ENCODE results near the gene EHHADH. TPM values are rescaled to one million over a fixed set of nuclear protein-coding genes. Genes with fewer than 3 reads are reported as not detected.
"Not testable (repeated sequence)": the region's sequence is repeated elsewhere in the genome, so short reads cannot be mapped to it uniquely, and the experiment has no call there.

Gene EHHADH
- total RNA-seq, 4 donors from 2014 or later: 15.7 to 31.5 (median 21.1) TPM

GRCh38 chr3:185263423-185263822 is 9.6 kb upstream of the EHHADH start:
- TF ChIP-seq CTCF (IDR thresholded peaks at IDR 0.05): no peak
- no peak for TF ChIP-seq POLR2A (IDR thresholded peaks at IDR 0.05)
- Histone ChIP-seq H3K27me3 (no peaks in the 10 kb centered on the region), H3K9me3 (no peaks in the 10 kb centered on the region), H3K27ac (no peak overlapping the region), H3K36me3 (no peaks in the 10 kb centered on the region), H3K4me3 (no peak overlapping the region), H3K4me1 (no peaks in the 10 kb centered on the region)
- no peak for DNase-seq

- Histone ChIP-seq H3K4me3 (no peak overlapping the region), H3K4me1 (no peaks in the 10 kb centered on the region), H3K27ac (no peak overlapping the region), H3K27me3 (no peaks in the 10 kb centered on the region), H3K36me3 (no peaks in the 10 kb centered on the region), H3K9me3 (no peaks in the 10 kb centered on the region)
- TF ChIP-seq POLR2A (IDR thresholded peaks at IDR 0.05): no peak
- no peak for TF ChIP-seq CTCF (IDR thresholded peaks at IDR 0.05)
- DNase-seq: no peak
Observed at GRCh38 chr3:185257334-185257733, 3.5 kb upstream of the EHHADH start.

GRCh38 chr3:185254799-185255198 is 950 bp upstream of the EHHADH start:
- H3K4me1 ChIP-seq: no peaks in the 10 kb centered on the region

GRCh38 chr3:185253133-185253532 is 716 bp downstream of the EHHADH start:
- DNase-seq, H3K36me3 ChIP-seq, H3K27ac ChIP-seq, H3K4me1 ChIP-seq, H3K27me3 ChIP-seq, H3K9me3 ChIP-seq: not testable (repeated sequence)
- H3K4me3 ChIP-seq: peak overlapping the region in 2 of 4 donors; percentile 66 to 68

More at GRCh38 chr3:185254799-185255198, 950 bp upstream of the EHHADH start:
- Histone ChIP-seq H3K27me3 (no peaks in the 10 kb centered on the region), H3K4me3 (no peak overlapping the region), H3K36me3 (no peaks in the 10 kb centered on the region), H3K27ac (no peak overlapping the region), H3K9me3 (no peaks in the 10 kb centered on the region)
- TF ChIP-seq CTCF (IDR thresholded peaks at IDR 0.05): no peak
- TF ChIP-seq POLR2A (IDR thresholded peaks at IDR 0.05): no peak
- no peak for DNase-seq

GRCh38 chr3:185251272-185251671 is 2.6 kb downstream of the EHHADH start:
- Histone ChIP-seq H3K27ac (no peak overlapping the region), H3K4me1 (no peaks in the 10 kb centered on the region), H3K27me3 (no peaks in the 10 kb centered on the region), H3K36me3 (peaks cover 0 to 15% (median 0%) of the 10 kb centered on the region in 3 donors), H3K4me3 (no peak overlapping the region), H3K9me3 (no peaks in the 10 kb centered on the region)
- DNase-seq: no peak
- TF ChIP-seq POLR2A (IDR thresholded peaks at IDR 0.05): no peak

GRCh38 chr3:185250653-185251052 is 3.2 kb downstream of the EHHADH start:
- no peaks in the 10 kb centered on the region for H3K4me1 ChIP-seq
- H3K4me3 ChIP-seq: no peak overlapping the region
- H3K27me3 ChIP-seq: no peaks in the 10 kb centered on the region
- no peak for TF ChIP-seq POLR2A (IDR thresholded peaks at IDR 0.05)
- no peak for TF ChIP-seq CTCF (IDR thresholded peaks at IDR 0.05)
- no peak overlapping the region for H3K27ac ChIP-seq
- H3K36me3 ChIP-seq: peaks cover 0 to 21% (median 0%) of the 10 kb centered on the region in 3 donors
- no peak for DNase-seq
- no peaks in the 10 kb centered on the region for H3K9me3 ChIP-seq

- H3K4me3 ChIP-seq: no peak overlapping the region
- DNase-seq: no peak
- peaks cover 0 to 22% (median 0%) of the 10 kb centered on the region in 3 donors for H3K36me3 ChIP-seq
- no peak overlapping the region for H3K27ac ChIP-seq
- no peaks in the 10 kb centered on the region for H3K4me1 ChIP-seq
- H3K27me3 ChIP-seq: no peaks in the 10 kb centered on the region
- TF ChIP-seq CTCF (IDR thresholded peaks at IDR 0.05) (no peak), POLR2A (IDR thresholded peaks at IDR 0.05) (no peak)
- no peaks in the 10 kb centered on the region for H3K9me3 ChIP-seq
Observed at GRCh38 chr3:185250247-185250646, 3.6 kb downstream of the EHHADH start.
